GM18861 (cell line): ENCODE measurements around the gene RXFP4.

Experiments used
- ATAC-seq: cut with Tn5 transposase; IDR thresholded peaks from one replicate; pipeline ENCODE4 v1.9.1; 2021; ENCODE audit not compliant: unreplicated experiment

RXFP4 gene

DNA sequence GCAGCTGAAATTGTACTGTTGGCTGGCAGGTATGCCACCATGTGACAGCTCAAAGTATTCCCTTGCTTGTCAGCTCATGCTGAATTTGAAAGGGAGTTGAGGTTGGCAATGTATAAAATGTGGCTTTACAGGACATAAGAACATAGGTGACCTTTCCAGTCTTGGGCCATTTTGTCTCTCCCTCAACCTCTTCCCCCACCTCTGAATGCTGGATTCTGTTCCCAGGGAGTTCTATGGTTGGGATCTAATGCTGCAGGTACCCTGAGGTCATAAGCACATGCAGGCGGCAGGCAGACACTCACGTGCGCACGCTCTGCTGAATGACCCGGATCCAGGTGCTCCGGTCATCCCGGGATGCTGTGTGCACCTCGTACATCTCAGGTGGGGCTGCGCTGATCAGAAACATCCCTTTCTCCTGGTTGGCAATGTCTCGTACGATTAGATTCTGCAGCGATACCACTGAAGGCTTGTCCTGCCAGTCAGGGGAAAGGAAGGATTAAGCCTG lies 16.0 kb downstream of the RXFP4 start:
- ATAC-seq = no peak

DNA sequence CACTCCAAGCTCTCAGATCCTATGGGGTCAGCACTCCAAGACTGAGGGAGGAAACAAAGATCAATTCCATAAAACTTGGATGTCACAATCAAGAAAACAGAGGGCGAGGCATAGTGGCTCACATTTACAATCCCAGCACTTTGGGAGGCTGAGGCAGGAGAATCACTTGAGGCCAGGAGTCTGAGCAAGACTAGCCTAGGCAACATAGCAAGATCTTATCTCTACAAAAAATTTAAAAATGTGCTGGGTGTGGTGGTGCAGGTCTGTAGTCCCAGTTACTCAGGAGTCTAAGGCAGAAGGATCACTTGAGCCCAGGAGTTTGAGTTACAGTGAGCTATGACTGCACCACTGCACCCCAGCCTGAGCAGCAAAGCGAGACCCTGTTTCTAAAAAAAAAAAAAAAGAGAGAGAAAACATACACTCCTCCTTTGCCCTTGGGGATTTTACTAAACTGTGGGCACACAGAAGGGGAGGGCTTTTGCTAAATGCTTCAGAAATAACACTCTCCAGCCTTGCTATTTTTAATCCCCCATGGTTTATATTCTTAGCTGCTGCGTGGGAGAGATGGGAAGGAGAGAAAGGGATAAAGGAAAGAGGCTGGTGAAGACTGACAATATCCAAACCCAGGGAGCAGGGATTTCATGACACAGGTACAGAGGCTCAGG lies 18.8 kb downstream of the RXFP4 start:
- ATAC-seq = no peak

DNA sequence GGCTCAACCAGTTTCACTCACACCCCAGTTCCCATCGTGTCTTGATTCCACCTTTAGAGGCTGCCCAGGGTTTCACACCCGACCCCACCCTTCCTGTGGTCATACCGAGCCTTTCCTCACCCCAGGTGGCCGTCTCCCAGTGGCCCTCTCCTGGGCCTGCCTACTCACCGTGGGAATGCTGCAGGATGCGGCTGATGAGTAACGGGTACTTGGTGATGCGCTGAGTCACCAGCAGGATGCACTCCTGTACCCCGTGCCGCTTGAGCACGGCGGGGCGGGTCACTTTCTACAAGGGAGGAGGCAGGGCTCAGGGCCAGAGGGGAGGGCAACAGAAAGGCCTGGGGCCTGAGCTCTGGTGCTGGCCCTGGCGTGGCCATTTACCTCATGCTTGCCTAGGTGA lies 20.5 kb downstream of the RXFP4 start:
- no peak for ATAC-seq

DNA sequence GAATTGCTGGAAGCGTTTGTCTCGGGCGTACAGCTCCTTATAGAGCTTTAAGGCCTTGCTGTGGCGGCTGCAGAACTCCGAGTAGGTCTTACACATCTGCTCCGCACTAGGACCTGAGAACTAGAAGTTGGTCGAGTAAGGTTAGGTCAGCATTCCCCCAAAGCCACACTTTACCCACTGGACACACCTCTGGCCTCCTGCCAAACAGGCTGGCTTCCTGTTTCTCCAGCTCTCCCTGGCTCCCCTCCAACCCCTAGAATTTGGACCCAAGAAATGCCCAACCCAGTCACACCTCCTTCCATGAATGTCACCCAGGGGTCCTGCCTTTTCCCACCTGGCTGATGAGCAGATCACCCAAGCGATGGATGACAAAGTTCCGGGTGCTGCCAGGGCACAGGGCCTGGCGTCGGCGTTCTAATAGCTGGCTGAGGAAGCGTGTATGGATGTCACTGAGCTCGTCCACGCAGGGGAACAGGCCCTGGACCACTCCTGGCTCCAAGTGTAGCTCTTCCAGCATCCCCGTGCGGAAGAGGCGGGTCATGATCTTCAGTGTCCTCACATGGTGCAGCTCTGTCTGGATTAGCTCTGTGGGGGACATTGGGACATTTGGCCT lies 21.3 kb downstream of the RXFP4 start:
- ATAC-seq = no peak

DNA sequence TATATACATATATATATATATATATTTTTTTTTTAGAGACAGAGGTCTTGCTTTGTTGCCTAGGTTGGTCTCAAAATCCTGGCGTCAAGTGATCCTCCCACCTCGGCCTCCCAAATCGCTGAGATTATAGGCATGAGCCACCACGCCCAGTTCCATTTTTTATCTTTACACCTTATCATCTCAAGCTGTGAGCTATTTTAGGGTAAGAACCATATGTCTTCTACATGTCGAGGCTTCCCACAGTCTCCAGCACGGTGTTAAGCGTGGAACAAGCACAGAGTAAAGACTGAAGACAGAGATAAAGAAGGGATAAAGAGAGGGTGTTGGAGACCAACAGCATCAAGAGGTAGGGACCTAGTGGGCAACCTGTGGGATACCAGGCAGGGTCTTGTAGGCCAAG lies 22.8 kb downstream of the RXFP4 start:
- ATAC-seq = no peak

DNA sequence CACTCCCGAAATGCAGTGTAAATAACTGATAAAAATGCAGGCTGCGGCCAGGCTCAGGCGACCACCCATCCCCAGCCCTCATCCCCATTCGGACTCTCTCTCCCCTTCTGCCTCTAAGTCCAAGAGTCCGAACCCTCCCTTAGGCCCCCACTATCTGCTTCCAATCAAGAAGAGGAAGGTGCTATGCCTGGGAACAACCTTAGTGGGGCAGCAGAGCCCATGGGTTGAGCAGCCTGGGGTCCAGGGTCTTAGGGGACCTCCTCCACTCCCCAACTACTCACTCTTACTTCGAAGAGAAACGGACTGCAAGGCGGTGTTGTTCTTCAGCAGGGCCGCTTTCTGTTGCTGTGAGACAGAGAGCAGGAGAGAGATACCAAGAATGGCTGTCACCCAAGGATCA lies 24.7 kb downstream of the RXFP4 start:
- no peak for ATAC-seq

DNA sequence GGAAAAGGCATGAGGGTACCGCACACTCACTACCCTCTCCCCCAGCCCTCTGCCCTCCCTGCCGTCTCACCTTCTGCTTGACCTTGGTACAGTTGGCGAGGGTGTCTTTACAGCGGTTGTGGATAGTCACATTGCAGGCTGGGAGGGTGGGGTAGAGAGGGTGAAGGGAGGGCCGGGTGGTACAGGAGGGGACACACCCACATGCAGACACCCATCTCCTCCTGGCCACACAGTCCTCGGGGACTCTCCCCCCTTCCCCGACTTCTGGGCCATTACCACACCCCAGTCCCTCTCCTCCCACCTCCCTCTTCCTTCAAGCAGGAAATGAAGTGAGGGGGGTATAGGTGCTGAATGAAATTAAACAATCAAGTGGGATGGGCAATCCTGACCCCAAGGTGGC lies 25.3 kb downstream of the RXFP4 start:
- ATAC-seq = no peak

DNA sequence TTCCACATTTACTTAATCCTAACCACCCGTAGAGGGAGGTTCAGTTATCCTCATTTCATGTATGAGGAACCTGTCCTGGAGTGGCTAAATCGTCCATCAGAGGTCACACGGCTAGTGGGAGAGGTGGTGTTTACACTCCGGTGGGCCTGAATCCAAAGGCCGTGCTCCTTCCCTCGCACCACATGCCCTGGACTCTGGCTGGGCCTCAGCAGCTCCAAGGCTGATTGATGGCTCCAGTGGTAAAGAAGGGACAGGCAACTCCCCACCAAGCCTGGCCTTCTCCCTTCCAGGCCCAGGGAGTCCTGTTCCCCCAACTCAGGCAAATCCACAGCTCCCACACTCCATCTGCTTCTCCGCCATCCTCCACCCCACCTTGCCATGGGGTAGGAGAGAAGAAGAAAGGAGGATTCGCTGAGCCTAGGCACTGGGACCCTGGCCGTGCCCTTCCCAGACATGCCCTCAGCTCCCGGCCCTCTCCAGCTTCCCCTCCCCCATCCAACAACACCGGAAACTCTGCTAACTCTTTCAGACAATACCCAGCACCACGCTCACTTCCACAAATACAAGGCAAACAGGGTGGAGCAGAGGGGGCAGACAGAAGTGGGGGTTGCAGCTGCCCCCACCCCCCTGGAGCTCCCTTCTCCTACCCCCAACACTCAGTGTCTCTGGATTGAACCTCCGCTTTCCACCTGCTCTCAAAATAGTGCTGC lies 26.1 kb downstream of the RXFP4 start:
- ATAC-seq = no peak

DNA sequence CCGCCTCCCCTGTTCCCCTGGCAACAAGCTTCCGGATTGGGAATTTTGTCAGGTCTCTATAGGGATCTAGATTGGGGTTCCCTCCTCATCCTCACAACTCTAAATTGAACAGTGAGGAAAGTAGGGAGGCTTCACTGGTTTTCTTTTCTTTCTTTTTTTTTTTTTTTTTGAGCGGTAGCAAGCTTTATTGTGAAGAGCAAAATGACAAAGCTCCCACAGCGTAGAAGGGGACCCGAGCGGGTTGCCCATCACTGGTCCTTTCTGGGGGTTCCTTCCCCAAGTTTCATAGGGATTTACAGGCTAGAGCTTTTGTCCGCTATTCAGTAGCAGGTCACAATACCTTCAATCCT lies 26.6 kb downstream of the RXFP4 start:
- no peak for ATAC-seq

DNA sequence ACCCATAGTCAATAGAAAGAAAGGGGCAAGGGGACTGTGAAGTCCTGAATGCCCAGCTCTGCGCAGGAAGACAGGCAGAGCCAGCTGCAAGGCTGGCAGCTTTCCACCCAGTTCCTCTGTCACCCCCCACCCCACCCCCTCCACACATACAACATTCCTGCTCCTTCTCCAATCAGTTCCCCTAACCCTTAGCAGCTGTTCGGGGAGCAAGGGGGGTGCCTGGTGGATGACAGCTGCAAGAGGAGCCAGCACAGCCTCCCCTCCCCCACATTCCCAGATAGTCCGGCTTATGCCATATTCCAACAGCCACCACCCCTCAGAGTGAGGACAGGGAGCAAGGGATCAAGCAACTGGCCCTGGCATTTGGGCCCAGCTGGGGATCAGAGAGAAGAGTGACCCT lies 27.2 kb downstream of the RXFP4 start:
- ATAC-seq = no peak

DNA sequence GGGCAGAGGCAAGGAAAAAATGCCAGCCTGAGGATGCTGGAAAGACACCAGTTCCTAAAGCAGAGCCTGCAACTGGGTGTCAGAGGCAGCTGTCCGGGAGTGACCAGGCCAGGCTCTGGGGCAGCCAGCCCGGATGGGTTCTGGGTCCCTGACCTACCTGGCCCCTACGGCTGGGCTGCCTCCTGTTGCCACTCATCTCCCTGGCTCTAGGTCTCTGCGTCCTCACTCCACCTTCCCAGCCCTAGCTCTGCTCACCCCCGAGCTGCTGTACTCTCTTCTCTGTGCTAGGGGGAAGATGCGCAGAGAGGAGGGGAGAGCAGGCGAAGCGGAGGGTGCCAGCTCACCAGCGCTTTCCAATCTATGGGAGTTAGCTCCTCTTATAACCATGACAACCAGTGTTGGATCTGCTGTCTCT lies 27.9 kb downstream of the RXFP4 start:
- no peak for ATAC-seq

DNA sequence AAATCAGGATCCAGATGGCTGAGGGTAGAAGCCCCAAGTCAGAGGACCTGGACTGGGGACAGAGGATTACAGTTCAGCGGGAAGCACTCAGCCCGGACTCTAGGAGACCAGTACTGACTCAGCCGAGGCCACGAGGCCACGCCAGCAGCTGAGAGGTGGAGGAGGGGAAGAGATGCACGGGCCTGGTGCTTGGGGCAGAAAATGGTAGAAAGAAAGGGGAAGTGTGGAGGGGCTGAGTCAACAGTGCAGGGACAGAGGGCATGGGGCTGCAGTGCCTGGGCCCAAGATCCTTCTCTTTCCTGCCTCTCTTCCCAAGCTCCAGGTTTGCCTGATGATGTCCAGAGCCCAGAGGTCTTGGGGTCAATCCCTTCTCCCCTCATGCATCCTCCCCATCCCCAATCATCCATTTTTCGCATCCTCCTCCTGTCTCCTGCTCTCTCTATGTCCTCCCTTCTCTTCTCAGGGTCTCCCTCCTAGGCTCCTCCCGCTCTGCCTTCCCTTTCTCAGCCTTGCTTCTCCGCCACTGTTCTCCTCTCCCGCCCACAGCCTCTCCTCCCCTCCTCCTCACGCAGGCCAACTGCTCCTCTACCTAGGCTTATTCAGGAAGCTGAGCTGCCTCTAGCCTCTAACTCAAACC lies 29.2 kb downstream of the RXFP4 start:
- no peak for ATAC-seq

DNA sequence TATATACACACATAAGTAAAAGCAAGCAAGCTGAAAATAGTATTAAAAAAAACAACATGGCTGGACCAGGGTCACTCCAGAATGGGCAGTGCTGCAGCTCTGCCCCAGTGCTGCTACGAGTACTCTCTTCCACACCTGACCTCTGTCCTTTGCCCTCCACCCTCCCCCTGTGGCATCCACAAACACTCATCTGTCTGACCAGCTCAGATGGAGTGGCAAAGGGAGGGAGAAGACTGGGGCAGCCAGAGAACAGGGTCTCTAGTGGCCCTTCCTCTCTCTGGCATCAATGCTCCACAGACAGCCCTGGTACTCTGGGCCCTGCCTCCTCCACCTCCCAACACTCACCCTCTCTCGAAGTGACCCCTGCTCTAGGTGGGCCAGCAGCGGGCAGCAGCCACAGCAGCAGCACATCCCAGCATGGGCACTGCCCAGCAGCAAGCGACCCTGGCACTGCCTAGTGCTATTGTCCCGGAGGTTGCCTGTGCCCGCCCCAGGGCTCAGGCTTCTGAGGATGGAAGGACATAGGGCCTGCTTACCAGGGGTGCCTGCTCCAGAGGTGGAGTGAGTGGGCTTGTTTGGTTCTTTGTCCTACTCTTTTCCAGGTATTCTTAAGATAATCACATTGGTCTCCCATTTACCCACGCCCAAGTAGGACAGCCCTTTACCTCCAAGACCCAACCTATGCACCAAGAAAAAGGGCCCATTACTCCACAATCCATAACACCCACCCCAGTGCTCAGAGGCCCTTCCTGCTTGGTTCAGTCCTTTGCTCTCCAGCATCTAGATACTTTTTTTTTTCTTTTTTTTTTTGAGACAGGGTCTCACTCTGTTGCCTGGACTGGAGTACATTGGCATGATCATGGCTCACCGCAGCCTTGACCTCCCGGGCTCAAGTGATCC lies 30.7 kb downstream of the RXFP4 start:
- no peak for ATAC-seq

DNA sequence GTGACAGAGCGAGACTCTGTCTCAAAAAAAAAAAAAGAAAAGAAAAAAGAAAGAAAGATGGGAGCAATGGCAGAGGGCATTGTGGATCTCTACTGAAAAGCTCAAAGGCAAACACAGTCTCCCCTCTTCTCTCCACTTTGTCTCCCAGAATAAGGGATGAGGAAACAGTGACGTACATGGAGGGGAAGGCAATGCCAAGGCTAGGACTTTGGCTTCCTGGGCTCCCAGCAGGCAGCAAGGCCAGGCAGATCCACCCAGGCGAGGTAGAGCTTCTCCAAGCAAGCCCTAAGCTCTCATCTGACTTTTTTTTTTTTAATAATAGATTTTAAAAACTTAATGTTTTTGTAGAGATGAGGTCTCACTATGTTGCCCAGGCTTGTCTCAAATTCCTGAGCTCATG lies 32.3 kb downstream of the RXFP4 start:
- no peak for ATAC-seq

DNA sequence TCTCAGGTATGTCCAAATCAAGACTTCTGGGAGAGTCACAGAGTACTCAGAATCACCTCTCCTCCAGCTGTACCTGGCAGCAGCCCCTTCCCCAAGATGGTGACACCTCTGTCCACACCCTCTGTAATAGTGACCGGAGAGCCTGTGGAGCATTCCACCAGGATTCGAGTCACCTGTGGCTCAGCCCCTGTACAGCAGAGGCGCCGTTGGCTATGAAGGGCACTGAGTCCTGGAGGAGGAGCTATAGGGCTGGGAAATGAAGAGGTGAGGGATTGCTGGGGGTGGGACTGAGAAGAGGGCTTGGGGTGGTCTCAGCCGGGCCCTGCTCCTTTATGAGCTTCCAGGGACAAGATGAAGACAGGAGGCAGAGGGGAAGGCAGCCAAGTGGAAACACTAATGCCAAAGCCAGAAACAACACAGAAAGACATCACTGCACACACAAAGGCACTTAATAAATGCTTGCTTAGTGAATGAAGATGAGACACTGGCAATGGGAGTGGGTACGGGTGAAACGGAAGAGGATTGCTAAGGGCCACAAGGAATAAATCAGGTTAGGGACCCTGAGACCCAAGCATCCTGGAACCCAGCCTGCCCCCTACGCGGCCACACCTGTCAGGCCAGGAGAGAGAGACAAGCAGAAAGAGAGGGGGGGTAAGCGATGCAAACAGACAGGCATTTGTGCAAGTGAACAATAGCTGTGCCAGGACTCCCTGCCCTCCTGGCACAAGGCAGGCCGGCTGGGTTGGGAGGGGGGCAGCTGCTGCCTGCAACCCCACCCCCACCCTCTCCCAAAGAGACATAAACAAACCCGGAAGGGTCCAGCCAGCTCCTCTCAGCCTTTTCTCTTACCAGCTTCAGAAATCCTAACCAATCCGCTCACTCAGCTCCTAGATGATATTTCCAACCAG lies 33.0 kb downstream of the RXFP4 start:
- ATAC-seq = no peak

DNA sequence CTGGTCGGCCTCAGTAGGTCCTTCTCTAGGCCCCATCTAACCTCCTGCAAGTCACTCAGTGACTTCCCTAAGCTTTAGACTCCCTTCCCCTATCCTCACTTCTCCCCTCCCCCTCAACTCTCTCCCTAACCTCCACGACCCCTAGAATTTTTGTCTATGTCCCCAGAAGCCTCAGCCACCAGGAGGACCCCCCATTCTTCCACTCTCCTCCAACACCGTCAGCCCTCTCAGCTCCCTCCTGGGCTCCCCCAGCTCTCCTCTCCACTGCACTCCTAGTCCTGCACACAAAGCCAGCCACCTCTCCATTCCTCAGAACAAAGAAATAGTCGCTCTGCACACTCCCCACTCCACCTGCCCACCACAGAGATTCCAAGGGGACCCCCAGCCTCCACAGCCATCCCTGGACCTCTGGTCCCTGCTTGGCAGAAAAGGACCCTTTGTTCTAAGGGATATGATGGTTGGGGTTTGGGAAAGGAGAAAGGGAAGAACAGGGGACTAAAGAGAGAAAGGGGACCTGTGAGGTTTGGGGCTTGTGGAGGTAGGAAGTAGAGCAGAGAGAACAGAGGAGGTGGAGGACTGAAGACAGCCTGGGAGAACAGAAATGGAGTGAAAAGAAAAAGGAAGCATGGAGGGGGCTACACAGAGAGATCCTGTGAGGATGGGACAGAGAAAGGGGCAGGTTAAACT lies 34.1 kb downstream of the RXFP4 start:
- ATAC-seq = no peak

DNA sequence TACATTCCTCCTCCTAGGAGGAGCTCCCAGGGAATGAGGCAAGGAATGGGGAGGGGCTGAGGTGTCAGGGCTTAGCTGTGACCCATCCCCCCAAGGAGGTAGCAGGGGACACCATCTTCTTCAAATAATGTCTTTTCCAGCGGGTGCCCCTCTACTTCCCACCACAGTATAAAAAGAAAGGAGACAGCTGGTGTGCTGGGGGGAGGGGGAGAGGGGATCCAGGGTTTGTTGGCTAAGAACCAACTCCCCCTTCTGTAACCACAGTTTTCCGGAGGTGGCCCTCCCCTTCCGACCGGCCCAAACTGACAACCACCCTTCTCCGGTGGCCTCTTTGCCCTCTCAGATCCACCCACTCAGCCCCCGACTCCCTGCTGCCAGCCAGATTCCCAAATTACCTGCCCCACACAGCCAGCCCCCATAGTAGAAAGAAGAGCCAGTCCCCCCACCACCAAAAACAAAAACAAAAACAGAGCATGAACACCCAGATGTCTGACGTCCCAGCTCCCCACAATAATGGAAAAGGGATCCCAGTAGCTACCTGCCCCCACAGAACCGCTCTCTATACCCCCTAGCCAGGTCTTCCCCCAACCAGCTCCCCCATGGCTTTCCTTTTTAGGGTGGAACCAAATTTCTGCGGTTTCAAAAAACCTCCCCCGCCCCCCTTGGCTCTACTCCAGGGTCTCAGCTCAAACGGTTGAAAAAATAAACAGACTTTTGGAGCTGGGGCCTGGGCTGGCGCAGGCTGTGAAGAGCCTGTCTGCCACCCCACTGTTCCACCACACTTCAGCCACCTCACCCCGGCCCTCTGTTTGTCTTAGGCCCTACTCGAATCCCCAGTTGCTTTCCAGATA lies 34.8 kb downstream of the RXFP4 start:
- no peak for ATAC-seq

DNA sequence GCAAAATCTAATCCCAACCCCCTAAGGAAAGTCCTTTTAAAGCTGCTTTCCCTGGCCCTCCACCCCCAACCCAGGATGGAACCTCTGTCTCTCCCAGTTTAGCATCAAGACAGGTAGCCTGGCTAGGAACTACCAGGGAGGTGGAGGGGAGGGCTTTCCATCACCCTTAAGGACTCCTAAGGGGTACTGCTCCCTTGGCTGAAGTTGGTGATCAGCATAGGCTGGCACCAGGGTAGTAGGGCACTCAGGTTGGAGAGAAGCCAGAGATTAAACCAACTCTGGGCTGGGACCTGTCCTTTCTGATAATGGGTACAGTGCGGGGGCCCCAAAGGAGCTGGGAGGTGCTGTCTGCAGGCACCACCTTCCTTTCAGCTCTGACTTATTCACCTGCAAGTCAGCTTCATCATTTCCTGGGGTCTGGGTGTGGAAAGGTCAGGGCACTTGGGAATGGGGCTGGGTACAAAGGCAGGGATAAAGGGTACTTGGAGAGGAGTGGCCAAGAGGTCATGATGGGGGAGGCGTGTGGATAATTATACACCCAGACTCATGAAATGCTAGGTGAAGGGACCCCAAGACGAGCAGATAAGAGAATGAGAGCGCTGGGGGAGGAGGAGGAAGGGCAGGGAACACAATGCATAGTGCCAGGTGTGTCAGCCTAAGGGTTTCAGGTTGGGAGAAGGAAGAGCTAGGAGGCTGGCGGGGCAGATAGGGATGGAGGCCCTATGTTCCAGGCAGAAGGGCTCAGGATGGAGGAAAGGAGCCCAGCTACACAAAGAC lies 35.7 kb downstream of the RXFP4 start:
- no peak for ATAC-seq
